Smooth muscle cell (in vitro differentiated cells): ENCODE results near the gene LINC01488. TPM values are rescaled to one million over a fixed set of nuclear protein-coding genes. Genes with fewer than 3 reads are reported as not detected.

Experiments used
- DNase-seq: peaks from one replicate; lab custom pipeline; 2025; ENCODE audit not compliant: unreplicated experiment; lab: John Stamatoyannopoulos, UW
- H2AFZ ChIP-seq: fragments of 200-600 bp; sonication (generic); 2 replicates; pipeline ENCODE4 v1.6.0; 2016; ENCODE audit warnings: antibody characterized with exemption, low read depth, mild to moderate bottlenecking
- H3F3A ChIP-seq: fragments of 200-600 bp; sonication (generic); 2 replicates; pipeline ENCODE4 v1.6.0; 2017; ENCODE audit warnings: antibody characterized with exemption, low read depth
- H3K27ac ChIP-seq: fragments of 200-600 bp; sonication (generic); 2 replicates; pipeline ENCODE4 v1.5.1; 2016; ENCODE audit warnings: low read depth, mild to moderate bottlenecking
- H3K27me3 ChIP-seq: fragments of 200-600 bp; sonication (generic); 2 replicates; pipeline ENCODE4 v1.6.1; 2016; ENCODE audit warnings: low read depth, mild to moderate bottlenecking
- H3K36me3 ChIP-seq: fragments of 200-600 bp; sonication (generic); 2 replicates; pipeline ENCODE4 v1.5.1; 2016; ENCODE audit warnings: low read depth
- H3K4me1 ChIP-seq: fragments of 200-600 bp; sonication (generic); 2 replicates; pipeline ENCODE4 v1.5.1; 2016; ENCODE audit warnings: low read depth
- H3K4me2 ChIP-seq: fragments of 200-600 bp; sonication (generic); 2 replicates; pipeline ENCODE4 v1.6.0; 2016; ENCODE audit warnings: mild to moderate bottlenecking
- H3K4me3 ChIP-seq: fragments of 200-600 bp; sonication (generic); 2 replicates; pipeline ENCODE4 v1.5.1; 2016; ENCODE audit warnings: mild to moderate bottlenecking
- H3K79me2 ChIP-seq: fragments of 200-600 bp; sonication (generic); 2 replicates; pipeline ENCODE4 v1.6.0; 2016; ENCODE audit warnings: low read depth, mild to moderate bottlenecking
- H3K9ac ChIP-seq: fragments of 200-600 bp; sonication (generic); 2 replicates; pipeline ENCODE4 v1.6.0; 2016; ENCODE audit warnings: low read depth
- H3K9me3 ChIP-seq: fragments of 200-600 bp; sonication (generic); replicated peaks from 2 replicates; pipeline ENCODE4 v1.5.1; 2016; ENCODE audit warnings: low read depth
- H4K20me1 ChIP-seq: fragments of 200-600 bp; sonication (generic); 2 replicates; pipeline ENCODE4 v1.6.0; 2016; ENCODE audit warnings: low read depth
- WGBS: methylation state at CpG from one replicate; pipeline ENCODE4 v1.1.7; 2016; ENCODE audit warnings: low lambda C conversion rate; 5-methylcytosine and 5-hydroxymethylcytosine counted together
- polyA plus RNA-seq: library from polyadenylated mRNA; unstranded; fragments of >200 nt; fragmentation: Nextera tagmentation; extraction: Ambion mirVana; gene quantifications from 2 replicates; pipeline ENCODE4 v1.2.1, GENCODE V29; 2016
- total RNA-seq: library from RNA; depleted of rRNA; stranded (reverse); fragments of >200 nt; gene quantifications from 2 replicates; pipeline ENCODE4 v1.2.3, GENCODE V29; 2014
- TF ChIP-seq, protein P1 (sequence below): fragments of 200-600 bp; sonication (generic); IDR thresholded peaks from 2 replicates; pipeline ENCODE4 v1.5.1; 2017; ENCODE audit warnings: borderline replicate concordance, mild to moderate bottlenecking, antibody characterized with exemption; ENCODE audit not compliant: insufficient read depth, poor library complexity, severe bottlenecking

Gene LINC01488
- total and polyA plus RNA-seq, 2 experiments from 2014 or later, result not detected

DNA sequence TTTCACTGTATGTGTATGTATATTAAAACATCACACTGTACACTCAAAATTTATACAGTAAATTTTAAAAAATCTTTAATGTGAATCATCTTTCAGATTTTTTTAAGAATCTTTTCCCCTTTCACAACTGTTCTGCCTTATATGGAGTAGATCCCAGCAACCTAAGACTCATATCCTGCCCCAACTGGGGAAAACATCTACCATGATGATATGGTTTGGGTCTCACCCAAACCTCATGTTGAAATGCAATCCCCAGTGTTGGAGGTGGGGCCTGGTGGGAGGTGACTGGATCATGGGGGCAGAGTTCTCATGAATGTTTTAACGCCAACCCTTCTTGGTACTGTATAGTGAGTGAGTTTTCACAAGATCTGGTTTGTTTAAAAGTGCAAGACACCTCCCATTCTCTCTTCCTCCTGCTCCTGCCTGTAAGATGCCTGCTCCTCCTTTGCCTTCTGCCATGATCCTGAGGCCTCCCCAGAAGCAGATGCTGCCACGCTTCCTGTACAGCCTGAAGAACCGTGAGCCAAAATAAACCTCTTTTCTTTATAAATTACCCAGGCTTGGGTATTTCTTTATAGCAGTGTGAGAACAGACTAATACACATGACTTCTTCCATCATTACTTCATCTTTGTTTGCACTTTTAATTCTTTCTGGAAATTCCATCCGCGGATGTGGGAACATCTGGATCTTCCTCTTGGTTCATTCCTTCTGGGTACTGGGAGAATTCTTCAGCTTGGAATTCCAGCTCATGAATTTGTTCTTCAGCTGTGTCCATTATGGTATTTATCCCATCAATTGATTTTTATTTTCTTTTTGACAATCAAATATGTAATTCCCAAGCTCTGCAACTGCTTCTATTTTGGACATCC, 36.9 kb downstream of the LINC01488 start:
- H3K9ac ChIP-seq, result no peak overlapping the region

DNA sequence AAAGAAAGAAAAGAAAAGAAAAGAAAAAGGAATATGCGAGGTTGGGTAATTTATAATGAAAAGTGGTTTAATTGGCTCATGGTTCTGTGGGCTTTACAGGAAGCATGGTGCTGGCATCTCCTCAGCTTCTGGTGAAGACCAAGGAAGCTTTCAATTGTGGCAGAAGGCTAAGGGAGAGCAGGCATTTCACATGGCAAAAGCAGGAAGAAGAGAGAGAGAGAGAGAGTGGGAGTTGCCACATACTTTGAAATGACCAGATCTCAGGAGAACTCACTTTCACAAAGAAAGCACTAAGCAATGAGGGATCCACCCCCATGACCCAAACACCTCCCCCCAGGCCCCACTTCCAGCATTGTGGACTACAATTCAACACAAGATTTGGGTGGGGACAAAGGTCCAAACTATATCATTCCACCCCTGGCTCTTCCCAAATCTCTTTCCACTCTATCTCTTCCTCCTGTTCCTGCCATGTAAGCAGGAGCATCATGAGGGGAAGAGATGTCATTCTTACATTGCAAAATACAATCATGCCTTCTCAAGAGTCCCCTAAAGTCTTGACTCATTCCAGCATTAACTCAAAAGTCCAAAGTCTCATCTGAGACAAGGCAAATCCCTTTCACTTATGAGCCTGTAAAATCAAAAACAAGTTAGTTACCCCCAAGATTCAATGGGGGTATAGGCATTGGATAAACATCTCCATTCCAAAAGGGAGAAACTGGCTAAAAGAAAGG, 38.9 kb downstream of the LINC01488 start:
- TF ChIP-seq, protein P1, sequence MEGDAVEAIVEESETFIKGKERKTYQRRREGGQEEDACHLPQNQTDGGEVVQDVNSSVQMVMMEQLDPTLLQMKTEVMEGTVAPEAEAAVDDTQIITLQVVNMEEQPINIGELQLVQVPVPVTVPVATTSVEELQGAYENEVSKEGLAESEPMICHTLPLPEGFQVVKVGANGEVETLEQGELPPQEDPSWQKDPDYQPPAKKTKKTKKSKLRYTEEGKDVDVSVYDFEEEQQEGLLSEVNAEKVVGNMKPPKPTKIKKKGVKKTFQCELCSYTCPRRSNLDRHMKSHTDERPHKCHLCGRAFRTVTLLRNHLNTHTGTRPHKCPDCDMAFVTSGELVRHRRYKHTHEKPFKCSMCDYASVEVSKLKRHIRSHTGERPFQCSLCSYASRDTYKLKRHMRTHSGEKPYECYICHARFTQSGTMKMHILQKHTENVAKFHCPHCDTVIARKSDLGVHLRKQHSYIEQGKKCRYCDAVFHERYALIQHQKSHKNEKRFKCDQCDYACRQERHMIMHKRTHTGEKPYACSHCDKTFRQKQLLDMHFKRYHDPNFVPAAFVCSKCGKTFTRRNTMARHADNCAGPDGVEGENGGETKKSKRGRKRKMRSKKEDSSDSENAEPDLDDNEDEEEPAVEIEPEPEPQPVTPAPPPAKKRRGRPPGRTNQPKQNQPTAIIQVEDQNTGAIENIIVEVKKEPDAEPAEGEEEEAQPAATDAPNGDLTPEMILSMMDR, result no peak
- peaks cover 9% of the 10 kb centered on the region for H3K4me1 ChIP-seq
- H2AFZ ChIP-seq, result no peak overlapping the region
- 100% methylated on average over 1 of the region's 1 CpG for WGBS
- no peaks in the 10 kb centered on the region for H3K27me3 ChIP-seq
- H3K4me3 ChIP-seq, result no peak overlapping the region
- H3K4me2 ChIP-seq, result no peak overlapping the region
- no peak for DNase-seq
- no peaks in the 10 kb centered on the region for H3K9me3 ChIP-seq
- H3K79me2 ChIP-seq, result no peaks in the 10 kb centered on the region
- H3K27ac ChIP-seq, result no peak overlapping the region
- H4K20me1 ChIP-seq, result no peaks in the 10 kb centered on the region
- H3K9ac ChIP-seq, result no peak overlapping the region
- H3K36me3 ChIP-seq, result no peaks in the 10 kb centered on the region
- no peaks in the 10 kb centered on the region for H3F3A ChIP-seq

More for the DNA sequence above, 36.9 kb downstream of the LINC01488 start:
- Histone ChIP-seq H4K20me1 (no peaks in the 10 kb centered on the region), H3K79me2 (no peaks in the 10 kb centered on the region), H3K9me3 (no peaks in the 10 kb centered on the region), H3K4me1 (no peaks in the 10 kb centered on the region), H3K27me3 (no peaks in the 10 kb centered on the region), H2AFZ (no peak overlapping the region), H3K4me2 (no peak overlapping the region), H3K27ac (no peak overlapping the region), H3K4me3 (no peak overlapping the region), H3F3A (no peaks in the 10 kb centered on the region), H3K36me3 (no peaks in the 10 kb centered on the region)
- TF ChIP-seq, protein P1, result no peak
- WGBS, result 98% methylated on average over 5 of the region's 5 CpGs
- DNase-seq, result no peak

DNA sequence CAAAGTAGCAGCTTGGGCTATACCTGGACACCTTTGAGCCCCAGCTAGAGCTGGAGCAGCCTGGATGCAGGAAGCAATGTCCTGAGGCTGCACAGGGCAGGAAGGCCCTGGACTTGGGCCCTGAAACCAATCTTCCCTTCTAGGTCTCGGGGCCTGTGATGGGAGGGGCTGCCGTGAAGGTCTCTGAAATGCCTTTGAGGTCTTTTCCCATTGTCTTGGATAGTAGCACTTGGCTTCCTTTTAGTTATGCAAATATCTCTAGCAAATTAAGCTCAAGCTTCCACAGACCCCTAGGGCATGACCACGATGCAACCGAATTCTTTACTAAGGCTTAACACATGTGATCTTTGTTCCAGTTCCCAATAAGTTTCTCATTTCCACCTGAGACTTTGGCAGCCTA, 40.0 kb downstream of the LINC01488 start:
- Histone ChIP-seq H3K79me2 (no peaks in the 10 kb centered on the region), H3K27me3 (no peaks in the 10 kb centered on the region), H3F3A (no peaks in the 10 kb centered on the region), H3K9ac (no peak overlapping the region), H3K4me3 (no peak overlapping the region), H3K27ac (no peak overlapping the region), H2AFZ (no peak overlapping the region), H3K4me2 (no peak overlapping the region), H3K9me3 (no peaks in the 10 kb centered on the region), H3K4me1 (peaks cover 9% of the 10 kb centered on the region), H3K36me3 (no peaks in the 10 kb centered on the region), H4K20me1 (no peaks in the 10 kb centered on the region)
- 48% methylated on average over 4 of the region's 4 CpGs for WGBS
- no peak for DNase-seq
- TF ChIP-seq, protein P1, result no peak
